GM21825 (cell line): ENCODE results near the gene BTBD9.
"Not testable (repeated sequence)": the region's sequence is repeated elsewhere in the genome, so short reads cannot be mapped to it uniquely, and the experiment has no call there.

ENCODE experiments used
- ATAC-seq: cut with Tn5 transposase; IDR thresholded peaks from one replicate; pipeline ENCODE4 v1.9.1; 2021; ENCODE audit warnings: mild to moderate bottlenecking, moderate library complexity; ENCODE audit not compliant: unreplicated experiment

The BTBD9 gene

DNA sequence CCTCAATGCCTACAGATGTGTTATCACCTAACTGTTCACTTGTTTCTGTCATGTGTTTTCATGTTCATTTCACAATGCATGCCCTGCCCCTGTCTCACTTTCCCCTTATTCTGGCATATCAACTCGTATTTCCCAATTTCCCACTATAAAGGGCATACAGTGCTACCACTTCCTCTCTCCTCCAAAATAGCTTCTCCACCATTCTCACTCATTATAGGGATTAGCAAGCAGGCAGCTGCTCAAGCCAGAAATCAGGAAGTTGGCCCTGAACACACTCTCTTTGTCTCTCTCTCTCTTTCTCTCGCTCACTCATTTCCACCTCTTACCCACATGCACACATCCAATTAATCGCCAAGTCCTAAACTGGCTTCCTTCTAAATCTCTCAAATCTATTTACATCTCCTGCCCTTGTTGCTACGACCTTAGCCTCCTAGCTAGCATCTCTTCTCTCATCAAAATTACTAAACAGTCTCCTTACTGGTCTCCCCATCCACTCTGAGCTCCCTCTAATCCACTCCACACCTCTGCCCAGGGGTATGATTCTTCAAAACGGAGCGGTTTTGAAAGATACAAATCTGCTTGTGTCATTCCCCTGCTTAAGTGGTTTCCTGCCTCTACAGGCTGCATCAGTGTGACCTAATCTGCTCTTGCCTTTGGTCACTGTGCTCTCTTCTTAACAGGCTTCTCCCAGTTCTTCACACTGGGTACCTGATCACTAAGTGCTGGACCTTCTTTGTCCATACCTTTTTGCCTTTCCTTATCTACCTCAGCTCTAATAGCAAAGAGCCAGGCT lies 196.2 kb downstream of the BTBD9 start:
- ATAC-seq: no peak

DNA sequence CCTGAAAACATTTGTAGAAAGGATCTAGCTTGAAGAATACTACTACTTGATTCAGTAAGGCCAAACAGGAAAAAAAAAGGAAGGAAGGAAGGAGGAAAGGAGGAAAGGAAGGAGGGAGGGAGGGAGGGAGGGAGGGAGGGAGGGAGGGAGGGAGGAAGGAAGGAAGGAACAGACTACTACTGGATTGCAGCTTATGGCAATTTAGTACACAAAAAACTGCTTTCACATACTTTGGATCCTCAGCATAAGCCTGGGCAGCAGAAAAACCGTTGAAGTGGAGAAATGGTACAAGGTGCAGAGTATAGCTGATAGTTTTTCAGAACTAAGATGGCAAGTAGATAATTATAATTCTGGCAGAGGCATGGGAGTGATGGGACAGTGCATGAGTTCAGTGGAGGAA lies 201.6 kb downstream of the BTBD9 start:
- ATAC-seq: no peak

DNA sequence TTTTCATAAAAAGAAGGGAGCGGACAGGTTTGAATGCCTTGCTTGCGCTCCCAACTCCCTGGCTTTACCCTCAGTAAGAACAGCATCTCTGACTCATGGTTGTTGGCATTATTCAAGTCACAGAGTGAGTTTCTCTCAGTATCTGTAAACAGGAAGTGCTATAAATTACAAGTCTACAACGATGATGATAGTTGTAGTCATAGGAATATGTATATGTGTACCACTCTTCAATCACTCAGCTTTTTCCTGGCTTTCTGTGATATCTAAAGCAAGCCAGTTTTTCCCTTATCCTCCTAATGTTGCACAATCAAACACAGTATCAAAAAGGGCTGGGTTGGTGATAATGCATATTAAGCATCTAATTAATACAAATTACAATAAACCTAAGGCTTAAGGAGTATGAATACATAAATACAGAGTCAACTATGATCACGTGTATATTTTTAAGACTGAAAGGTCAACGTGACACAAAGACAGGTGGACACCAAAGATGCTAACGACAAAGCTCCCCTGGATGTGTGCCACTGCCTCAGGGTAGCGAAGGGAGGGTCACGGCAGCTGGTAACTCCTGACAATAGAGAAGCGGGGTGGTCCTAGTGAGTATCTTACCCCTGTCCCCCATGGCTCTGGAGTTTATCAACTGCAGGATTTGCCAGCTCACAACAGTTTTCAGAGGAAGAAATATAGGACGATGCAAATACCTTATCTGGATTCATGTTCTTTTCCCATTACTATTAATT lies 202.8 kb downstream of the BTBD9 start:
- ATAC-seq: no peak

DNA sequence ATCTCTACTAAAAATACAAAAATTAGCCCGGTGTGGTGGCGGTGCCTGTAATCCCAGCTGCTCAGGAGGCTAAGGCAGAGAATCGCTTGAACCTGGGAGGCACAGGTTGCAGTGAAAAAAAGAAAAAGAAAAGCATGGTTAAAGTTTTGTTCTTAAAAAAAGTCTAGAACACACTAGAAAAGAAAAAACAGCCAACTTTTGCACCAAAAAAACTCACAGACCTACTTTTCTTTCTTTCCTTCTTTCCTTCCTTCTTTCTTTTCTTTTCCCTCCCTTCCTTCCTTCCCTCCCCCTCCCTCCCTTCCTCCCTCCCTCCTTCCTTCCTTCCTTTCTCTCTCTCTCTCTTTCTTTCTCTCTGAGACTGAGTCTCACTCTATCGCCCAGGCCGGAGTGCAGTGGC lies 204.4 kb downstream of the BTBD9 start:
- ATAC-seq: no peak

DNA sequence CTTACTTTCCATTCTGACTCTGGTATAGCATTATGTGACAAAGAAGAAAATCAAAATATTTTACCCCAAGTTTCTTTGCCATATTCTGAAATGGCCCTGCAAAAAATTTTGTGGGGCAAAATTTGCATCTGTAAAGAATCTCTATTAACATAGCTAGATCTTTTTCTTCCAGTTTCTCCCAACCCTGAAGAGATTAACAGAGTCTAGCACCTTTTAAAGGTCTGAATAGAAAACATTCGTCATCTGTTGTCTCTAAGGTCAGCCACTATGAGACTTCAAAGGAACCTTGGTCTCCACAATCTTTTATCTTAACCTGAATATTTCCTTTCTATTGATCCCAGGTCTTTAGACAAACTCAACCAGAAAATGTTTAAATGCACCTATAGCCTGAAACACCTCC lies 205.7 kb downstream of the BTBD9 start:
- ATAC-seq: no peak

DNA sequence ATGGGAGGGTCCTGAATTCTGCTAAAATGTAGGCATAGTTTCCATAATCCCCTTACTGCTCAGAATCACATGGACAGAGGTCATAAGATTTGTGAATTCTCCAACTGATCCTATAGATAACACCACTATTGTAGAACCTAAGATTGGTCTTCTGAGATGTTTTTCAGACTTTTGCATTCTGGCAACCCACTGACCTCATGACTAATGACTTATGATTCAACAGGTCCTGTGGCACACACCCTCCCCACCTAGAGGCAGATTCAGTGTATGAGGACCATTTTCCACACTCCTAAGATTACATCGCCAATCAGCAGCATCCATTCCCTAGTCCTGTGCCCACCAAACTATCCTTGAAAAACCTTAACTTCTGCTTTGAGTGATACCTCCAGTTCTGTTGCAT lies 207.2 kb downstream of the BTBD9 start:
- no peak for ATAC-seq

DNA sequence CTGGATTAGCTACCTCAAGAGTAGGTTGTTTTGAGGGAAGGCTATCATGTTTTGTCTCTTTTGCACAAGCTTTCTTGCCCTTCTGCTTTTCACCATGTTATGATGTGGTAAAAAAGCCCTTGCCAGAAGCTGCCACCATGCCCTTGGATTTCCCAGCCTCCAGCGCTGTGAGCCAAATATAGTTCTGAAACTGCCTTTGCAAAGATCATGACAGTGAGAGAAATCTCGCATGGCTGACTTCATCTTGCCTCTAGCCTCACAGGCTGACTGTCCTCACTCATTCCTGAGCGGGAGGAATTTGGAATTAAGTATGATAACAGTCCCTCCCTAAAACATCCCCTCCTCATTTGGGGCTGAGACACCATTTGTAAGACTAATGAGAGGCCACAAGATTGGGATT lies 207.7 kb downstream of the BTBD9 start:
- no peak for ATAC-seq

DNA sequence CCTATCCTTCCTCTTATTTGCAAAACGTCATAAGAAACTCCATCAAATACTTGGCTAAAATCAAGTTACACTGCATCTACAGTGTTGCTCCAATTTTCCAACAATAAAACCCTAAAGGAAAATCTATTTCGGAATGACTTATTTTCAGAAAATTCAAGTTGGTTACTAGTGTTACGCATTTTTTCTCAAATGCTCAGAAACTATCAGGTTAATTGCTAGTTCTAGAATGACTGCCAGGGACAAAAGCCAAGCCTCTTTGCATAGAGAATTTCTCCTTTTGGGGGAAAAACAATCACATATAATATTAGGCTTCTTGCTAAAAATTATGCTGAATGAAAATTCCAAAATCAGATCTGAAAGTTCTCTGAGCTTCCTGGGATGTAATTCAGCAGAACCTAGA lies 210.2 kb downstream of the BTBD9 start:
- no peak for ATAC-seq

DNA sequence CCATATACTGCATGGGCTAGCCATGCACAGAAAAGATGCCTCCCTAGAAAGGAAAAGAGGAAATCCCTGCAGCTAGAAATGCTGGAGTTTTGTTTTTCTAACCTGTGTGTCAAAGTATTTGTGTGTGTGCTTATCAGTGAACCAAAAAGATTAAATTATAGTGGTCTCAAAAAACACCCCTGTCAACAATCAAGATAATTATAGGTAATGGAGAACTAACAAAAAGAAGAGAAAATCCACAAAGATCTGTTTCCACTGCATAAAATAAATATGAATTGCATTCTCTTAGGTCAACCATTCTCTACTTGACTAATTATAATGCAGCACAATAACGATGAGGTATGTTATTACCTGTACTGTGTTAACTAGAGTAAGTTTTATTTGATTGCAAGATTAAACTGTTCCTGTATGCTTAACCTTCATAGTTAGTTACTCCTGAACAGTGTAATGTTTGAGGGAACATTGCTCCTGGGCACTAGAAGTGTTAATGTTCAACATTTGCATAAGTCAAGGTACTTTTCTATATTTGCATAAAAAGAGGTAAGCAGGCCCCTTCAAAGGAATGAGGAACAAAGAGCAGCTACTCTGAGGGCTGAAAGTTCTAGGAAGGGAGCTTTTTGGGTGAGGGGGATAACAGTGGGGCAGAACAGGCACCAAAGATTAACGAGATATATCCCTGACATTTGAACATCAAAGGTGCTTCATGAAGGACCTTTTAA lies 212.1 kb downstream of the BTBD9 start:
- peak; percentile 60 for ATAC-seq

DNA sequence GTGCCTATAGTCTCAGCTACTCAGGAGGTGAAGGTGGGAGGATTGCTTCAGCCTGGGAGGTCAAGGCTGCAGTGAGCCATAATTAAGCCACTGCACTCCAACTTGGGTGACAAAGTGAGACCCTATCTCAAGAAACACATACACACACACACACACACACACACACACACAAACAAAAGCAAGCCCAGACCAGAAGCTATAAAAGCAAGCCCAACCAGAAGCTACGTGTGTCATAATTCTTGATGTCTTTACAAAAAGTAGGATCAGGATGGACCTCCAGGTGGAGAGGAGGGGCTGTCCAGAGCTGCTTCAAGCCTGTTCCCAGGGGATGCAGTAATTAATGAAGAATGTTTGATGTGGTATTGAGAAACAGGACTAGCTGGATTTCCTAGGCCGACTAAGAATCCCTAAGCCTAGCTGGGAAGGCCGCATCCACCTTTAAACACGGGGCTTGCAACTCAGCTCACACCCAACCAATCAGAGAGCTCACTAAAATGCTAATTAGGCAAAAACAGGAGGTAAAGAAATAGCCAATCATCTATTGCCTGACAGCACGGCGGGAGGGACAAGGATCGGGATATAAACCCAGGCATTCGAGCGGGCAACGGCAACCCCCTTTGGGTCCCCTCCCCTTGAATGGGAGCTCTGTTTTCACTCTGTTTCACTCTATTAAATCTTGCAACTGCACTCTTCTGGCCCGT lies 213.8 kb downstream of the BTBD9 start:
- ATAC-seq: not testable (repeated sequence)

DNA sequence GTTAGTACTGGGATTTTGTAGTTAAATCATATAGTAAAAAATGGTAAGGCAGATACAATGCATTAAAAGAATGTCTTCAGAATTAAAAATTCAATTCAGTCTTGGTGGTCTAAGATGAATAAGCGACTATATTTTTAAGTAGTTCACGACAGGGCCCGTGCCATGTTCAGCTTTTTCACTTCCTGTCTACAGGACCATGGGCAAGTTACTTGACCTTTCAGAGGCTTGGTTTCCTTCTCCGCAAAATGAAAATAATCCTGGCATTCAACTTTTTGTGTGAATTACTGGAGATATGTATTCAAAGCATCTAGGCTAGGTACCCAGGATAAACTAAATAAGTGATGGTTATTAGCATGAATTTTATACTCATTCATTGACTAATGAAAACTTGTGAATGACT lies 216.0 kb downstream of the BTBD9 start:
- ATAC-seq: no peak

DNA sequence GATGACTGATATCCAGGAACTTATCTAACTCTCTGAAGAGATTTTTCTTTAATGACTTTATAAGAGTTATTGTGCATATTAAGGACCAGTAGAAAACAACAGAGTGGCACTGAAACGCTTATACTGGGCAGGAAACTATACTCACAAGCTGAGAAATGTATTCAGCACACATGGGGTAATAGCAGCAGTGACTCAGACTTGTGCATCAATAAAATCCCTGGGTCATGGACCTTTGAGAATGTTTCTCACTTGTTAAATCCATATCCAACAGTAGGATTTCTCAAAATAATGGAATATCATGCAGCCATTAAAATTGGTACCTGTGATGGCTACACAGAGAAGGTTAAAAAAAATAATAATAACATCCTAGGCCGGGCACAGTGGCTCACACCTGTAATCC lies 219.5 kb downstream of the BTBD9 start:
- ATAC-seq: no peak

DNA sequence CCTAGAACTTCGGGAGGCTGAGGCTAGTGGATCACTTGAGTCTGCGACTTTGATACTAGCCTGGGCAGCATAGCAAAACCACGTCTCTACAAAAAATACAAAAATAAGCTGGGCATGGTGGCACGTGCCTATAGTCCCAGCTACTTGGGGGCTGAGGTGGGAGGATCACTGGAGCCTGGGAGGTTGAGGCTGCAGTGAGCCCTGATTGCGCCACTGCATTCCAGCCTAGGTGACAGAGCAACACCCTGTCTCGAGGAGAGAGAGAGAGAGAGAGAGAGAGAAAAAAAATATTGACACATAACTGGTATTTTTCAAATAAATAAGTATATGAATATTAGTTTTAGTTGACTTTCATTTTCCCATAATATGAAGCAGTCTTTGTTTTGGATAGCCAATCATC lies 222.2 kb downstream of the BTBD9 start:
- no peak for ATAC-seq

DNA sequence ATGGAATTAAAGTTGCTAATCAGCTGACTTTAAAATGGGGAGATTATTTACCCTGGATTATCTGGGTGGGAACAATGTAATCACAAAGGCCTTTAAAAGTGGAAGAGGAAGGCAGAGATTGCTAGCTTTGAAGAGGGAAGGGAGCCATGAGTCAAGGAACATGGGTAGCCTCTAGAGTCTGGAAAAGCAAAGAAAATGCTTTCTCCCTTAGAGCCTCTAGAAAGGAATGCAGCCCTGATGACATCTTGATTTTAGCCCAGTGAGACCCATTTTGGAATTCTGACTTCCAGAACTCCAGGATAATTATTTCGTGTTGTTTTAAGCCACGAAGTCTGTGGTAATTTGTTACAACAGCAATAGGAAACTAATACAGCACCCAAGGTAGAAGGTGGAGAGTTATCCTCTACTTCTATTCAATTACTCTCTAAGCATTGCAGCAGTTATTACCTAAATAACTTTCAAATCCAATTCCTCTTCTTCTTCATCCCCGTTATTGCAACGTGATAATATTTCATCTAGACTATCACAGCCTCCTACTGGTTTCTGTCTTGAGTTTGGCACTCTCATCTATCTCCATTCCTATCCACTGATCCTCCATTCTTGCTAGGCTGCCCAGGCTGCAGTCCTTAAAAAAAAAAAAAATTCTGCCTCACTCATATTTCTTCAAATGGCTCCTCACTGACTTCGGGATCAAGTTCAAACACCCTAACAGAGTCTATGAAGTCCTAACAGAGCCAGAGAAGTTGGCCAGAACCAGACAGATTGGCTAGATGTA lies 224.3 kb downstream of the BTBD9 start:
- no peak for ATAC-seq

DNA sequence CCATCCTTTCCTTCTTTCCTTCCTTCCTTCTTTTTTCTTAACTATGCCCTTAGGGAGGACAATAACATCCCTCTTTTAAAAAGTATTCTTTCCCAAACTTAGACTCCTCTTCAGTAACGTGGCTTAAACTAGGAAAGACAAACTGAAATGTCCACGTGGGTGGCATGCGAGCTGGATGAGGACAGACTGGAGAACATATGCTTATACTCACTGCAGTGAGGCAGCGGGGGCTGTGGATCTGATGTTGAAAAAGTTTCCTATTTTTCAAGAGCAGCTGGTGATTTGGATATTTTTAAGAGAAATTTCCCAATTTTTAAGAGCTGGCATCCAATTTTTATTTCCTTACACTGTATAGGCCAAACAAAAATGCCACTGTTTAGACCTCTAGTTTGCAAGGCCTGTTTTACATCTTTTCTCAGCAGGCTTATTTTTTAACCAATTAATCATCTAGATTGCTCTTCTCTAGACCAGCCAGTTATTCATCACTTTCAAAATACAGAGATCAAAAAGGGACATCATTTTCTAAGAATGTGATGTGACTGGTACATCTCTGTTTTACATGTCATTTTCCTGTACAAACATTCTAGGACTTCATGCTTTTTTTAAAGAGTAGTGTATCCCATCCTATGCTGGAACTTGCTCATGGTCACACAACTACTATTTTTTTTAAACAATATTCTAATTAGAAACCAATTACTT lies 226.5 kb downstream of the BTBD9 start:
- no peak for ATAC-seq

DNA sequence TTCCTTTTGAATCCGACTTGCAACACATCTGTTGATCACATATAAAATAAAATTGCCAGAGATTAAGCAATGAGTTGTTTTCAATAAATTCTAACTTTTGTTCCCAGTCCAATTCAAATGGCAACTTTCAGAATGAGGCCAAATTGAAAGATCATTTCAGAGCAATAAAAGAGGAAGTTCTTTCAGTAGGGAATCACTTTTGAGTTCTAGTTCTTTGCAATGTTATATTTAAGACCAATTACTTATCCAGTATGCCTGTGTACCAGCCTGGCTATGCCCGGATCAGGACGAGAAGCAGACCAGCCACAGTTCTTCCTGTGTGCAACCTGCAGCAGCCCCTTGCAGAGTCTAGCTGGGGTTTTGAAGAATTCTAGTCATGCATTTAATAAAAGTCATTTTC lies 232.5 kb downstream of the BTBD9 start:
- ATAC-seq: no peak

DNA sequence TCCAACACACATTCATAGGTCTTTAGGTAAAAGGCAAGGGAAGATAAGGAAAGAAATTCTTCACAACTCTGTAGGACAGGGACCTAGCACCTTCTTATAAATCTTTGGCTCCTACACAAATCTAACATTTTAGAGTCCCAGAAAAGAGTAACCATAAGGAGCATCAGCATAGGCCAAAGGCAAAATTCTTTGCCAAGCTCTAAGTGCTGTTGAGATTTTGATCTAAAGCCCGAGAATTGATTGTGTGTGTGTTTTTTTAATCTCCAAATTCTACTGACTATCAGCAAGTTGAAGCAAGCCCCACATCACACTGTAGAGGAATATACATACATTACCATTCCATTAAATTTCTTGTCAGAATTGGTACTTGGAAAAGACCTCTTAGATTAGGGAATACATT lies 233.6 kb downstream of the BTBD9 start:
- ATAC-seq: no peak

DNA sequence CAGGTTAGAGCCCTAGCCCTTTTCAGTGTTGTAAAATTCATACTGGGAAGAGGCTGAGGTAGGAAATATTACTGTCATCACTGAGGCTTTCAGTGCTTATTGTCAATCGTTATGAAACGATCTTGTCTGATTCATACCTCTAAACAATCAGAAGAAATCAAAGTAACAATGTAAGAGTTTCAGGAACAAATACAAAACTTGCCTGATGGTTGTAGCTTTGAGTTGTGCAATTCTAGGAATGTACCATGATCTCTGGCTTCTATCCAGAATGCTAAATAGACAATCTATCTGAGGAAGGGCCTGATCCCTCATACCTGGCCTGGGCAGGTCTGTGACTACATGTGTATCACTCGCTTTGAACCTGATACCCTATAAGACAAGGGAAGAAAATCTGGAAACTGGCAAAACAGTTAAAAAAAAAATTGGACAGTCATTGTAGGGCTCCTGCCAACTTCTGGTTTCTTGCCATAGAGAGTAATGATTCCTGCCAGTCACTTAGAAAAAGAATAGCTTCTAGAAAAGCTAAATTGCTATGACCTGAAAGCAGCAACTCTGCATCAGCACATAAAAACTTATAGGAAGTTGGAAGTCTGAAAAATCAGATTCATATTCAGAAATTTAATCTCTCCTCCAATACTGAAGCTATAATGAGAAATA lies 234.7 kb downstream of the BTBD9 start:
- no peak for ATAC-seq

DNA sequence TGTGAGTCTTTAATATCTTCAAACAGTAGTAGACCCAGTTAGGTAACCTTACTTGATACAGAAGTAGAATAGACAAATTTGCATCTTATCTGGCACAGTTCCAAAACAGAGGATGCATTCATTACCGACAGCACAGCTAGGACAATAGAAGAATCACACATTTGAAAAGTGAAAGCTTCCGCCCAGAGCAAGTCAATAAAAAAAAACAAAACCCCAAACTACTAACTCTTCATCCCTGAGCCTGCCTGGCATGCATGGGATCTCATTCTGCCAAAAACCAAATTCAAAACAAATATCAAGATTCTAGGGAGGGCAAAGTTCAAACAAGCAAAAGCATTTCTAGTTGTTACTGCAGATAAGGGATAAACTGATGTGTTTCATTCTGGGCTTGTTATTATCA lies 235.4 kb downstream of the BTBD9 start:
- ATAC-seq: no peak
